ENCODE data around the gene ZNF804B. TPM values are rescaled to one million over a fixed set of nuclear protein-coding genes. Genes with fewer than 3 reads are reported as not detected.

The ZNF804B gene
- total RNA-seq, 1 donor from 2014 or later: not detected

DNA sequence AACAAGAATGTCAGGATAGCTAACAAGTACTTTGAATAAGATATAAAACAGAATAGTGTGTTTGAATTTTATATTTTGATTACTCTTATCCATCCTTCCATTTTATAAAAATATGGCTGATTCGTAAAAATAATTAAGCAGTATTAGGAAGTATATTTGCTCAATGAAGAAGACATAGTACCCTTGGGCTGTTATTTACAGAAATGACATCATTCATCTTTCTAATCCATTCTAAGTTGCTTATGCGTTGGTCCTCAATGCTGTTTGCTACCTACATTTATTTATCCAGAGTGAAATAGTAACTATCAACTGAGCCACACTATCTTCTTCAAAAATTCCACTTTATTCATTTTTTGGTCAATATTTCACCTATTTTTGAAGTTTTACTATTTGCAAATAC is 2.1 kb upstream of the ZNF804B start:
- intact Hi-C loops (cut with DNase I): no loop called here
- no peak overlapping the region for H3K4me3 ChIP-seq
- no peak overlapping the region for H3K27ac ChIP-seq
- TF ChIP-seq, protein P1, sequence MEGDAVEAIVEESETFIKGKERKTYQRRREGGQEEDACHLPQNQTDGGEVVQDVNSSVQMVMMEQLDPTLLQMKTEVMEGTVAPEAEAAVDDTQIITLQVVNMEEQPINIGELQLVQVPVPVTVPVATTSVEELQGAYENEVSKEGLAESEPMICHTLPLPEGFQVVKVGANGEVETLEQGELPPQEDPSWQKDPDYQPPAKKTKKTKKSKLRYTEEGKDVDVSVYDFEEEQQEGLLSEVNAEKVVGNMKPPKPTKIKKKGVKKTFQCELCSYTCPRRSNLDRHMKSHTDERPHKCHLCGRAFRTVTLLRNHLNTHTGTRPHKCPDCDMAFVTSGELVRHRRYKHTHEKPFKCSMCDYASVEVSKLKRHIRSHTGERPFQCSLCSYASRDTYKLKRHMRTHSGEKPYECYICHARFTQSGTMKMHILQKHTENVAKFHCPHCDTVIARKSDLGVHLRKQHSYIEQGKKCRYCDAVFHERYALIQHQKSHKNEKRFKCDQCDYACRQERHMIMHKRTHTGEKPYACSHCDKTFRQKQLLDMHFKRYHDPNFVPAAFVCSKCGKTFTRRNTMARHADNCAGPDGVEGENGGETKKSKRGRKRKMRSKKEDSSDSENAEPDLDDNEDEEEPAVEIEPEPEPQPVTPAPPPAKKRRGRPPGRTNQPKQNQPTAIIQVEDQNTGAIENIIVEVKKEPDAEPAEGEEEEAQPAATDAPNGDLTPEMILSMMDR (IDR thresholded peaks at IDR 0.05): no peak
- DNase-seq: no peak
- ATAC-seq: no peak
- no peaks in the 10 kb centered on the region for H3K36me3 ChIP-seq
- H3K27me3 ChIP-seq: peaks cover 54% of the 10 kb centered on the region
- no peaks in the 10 kb centered on the region for H3K9me3 ChIP-seq
- no peaks in the 10 kb centered on the region for H3K4me1 ChIP-seq

DNA sequence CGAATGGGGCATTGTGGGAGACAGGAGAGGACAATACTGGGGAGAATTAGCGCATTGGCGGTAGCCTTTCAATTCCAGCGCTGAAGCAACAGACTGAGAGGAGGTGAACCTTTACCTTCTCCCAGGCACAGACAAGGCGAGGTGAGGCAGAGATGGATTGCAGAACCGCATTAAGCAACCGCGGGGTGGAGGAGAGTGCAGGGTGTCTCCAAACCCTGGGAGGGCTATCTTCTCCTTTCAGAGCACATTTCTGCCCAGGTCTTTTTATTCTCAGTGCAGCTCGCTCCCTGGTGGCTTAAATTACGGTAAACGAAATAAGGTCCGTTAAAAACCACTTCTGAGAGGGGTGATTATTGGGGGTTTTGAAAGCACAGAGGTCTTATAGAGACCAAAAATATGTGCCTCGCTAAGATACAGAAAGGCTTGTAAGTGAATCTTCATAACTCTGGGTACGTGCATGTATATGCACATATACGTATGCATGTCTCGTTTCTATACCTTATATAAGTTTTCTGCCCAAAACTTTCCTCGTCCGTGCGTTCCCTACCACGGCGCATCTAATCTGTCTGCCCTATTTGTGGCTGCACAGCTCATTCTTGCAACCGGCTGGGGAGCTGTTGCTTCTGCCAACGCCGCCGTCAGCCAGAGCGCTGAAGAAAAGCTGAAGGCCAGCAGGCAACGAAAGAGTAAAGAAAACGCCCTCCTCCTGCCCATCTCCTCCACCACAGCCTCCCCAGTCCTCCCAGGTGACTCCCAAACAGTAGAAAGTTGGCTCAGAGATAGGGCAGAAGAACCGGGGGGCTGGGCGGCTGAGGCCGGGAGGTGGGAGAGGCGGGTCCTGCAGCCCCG is 895 bp upstream of the ZNF804B start:
- Histone ChIP-seq H3K4me1 (no peaks in the 10 kb centered on the region), H3K9me3 (no peaks in the 10 kb centered on the region), H3K27me3 (peaks cover 50% of the 10 kb centered on the region), H3K4me3 (no peak overlapping the region), H3K36me3 (no peaks in the 10 kb centered on the region), H3K27ac (no peak overlapping the region)
- ATAC-seq (peak; percentile 13), DNase-seq (peak; percentile 55)
- intact Hi-C loops (cut with DNase I): no loop called here
- TF ChIP-seq, protein P1 (IDR thresholded peaks at IDR 0.05): no peak

DNA sequence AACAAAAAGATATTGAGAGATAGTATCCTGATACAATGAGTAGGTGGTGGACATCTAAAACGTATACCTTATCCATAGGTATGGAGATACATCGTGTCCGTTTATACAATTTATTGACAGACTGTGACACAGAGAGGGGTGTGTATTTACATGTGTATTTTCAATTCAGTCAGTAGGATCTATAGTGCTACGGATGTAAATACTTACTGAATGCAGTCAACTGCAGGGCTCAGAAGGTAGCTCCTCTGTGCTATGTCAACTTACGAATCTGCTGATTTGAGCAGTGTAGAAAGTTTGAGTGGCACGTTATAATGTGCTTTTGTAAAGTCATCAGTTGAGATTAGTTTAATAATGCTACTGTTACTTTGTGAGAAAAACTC is 626 bp downstream of the ZNF804B start:
- intact Hi-C loops (cut with DNase I): no loop called here
- no peak for DNase-seq

GRCh38 chr7:88761779-88762178 is 2.3 kb downstream of the ZNF804B start:
- H3K27me3 ChIP-seq: peaks cover 38% of the 10 kb centered on the region
- no peaks in the 10 kb centered on the region for H3K9me3 ChIP-seq
- no peak for DNase-seq
- TF ChIP-seq, protein P1 (IDR thresholded peaks at IDR 0.05): no peak
- H3K36me3 ChIP-seq: no peaks in the 10 kb centered on the region
- no peak overlapping the region for H3K4me3 ChIP-seq
- intact Hi-C loops (cut with DNase I): no loop called here
- no peak for ATAC-seq
- H3K27ac ChIP-seq: no peak overlapping the region
- no peaks in the 10 kb centered on the region for H3K4me1 ChIP-seq

More for the DNA sequence above, 626 bp downstream of the ZNF804B start:
- TF ChIP-seq, protein P1 (IDR thresholded peaks at IDR 0.05): no peak
- H3K4me3 ChIP-seq: no peak overlapping the region
- no peaks in the 10 kb centered on the region for H3K9me3 ChIP-seq
- no peaks in the 10 kb centered on the region for H3K36me3 ChIP-seq
- H3K27ac ChIP-seq: no peak overlapping the region
- H3K4me1 ChIP-seq: no peaks in the 10 kb centered on the region
- peaks cover 46% of the 10 kb centered on the region for H3K27me3 ChIP-seq
- ATAC-seq: no peak

- no peak for ATAC-seq
- no peaks in the 10 kb centered on the region for H3K27me3 ChIP-seq
Observed at GRCh38 chr7:88771417-88771816, 11.9 kb downstream of the ZNF804B start.

More at GRCh38 chr7:88771417-88771816, 11.9 kb downstream of the ZNF804B start:
- DNase-seq: no peak
- no peak overlapping the region for H3K4me3 ChIP-seq
- no peaks in the 10 kb centered on the region for H3K9me3 ChIP-seq
- intact Hi-C loops (cut with DNase I): no loop called here
- no peaks in the 10 kb centered on the region for H3K4me1 ChIP-seq
- H3K36me3 ChIP-seq: no peaks in the 10 kb centered on the region
- H3K27ac ChIP-seq: no peak overlapping the region
- TF ChIP-seq, protein P1 (IDR thresholded peaks at IDR 0.05): no peak
